Neuron (in vitro differentiated cells): Measurements from ENCODE around the gene L2HGDH.

Experiments used
- H2AFZ ChIP-seq: one replicate; pipeline ENCODE4 v1.6.1; 2013; ENCODE audit warnings: low read depth, mild to moderate bottlenecking, inconsistent platforms, low read length, moderate library complexity
- H3K27me3 ChIP-seq: one replicate; pipeline ENCODE4 v1.6.1; 2013; ENCODE audit warnings: low read length; ENCODE audit not compliant: insufficient read depth
- H3K36me3 ChIP-seq: one replicate; pipeline ENCODE4 v1.6.1; 2013; ENCODE audit warnings: low read length; ENCODE audit not compliant: insufficient read depth
- H3K4me1 ChIP-seq: one replicate; pipeline ENCODE4 v1.6.1; 2013; ENCODE audit warnings: low read length; ENCODE audit not compliant: insufficient read depth
- H3K4me3 ChIP-seq: 2 replicates; pipeline ENCODE4 v1.5.1; 2013; ENCODE audit warnings: mild to moderate bottlenecking, low read length, moderate library complexity
- H3K9me3 ChIP-seq: one replicate; pipeline ENCODE4 v1.6.1; 2013; ENCODE audit warnings: low read length

Gene L2HGDH

DNA sequence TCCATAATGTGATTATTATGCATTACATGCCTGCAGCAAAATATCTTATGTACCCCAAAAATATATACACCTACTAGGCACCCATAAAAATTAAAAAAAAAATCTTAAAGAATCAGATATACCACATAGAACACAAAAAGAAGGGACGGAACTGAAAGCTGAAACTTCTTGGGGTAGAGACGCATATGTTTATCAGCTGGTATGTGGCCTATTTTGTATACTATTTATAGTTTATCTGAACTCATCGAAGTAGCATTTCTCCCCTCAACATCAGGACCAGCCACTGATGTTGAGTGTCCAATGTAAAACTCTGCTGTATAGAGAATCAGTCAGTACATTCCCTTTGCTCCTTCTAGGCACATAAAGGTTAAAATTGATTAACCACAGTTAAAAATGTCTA is 57.8 kb downstream of the L2HGDH start:
- Histone ChIP-seq H3K27me3 (no peaks in the 10 kb centered on the region), H3K4me3 (no peak overlapping the region), H2AFZ (no peak overlapping the region), H3K9me3 (peaks cover 2% of the 10 kb centered on the region), H3K36me3 (peaks cover 7% of the 10 kb centered on the region), H3K4me1 (no peaks in the 10 kb centered on the region)

DNA sequence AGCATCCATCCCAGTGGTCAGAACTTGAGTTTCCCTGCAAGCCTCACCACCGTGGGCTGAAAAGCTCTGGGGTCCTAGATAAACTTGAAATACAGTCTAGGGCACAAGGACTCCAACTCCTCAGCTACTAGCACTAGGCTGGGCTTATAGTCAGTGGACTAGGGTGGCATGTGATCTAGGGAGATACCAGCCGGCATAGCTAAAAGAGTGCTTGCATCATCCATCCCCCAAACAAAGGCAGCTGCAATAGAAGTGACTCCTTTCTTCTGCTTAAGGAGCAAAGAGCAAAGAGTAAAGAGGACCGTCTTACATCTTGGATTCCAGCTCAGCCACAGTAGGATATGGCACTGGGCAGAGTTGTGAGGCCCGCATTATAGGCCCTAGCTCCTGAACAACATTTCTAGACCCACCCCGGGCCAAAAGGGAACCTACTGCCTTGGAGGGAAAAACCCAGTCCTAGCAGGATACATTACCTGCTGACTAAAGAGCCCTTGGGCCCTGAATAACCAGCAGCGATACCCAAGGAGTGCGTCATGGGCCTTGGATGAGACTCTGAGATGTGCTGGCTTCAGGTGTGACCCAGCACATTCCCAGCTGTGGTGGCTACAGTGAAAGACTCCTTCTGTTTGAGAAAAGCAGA is 62.8 kb downstream of the L2HGDH start:
- Histone ChIP-seq H2AFZ (no peak overlapping the region), H3K27me3 (no peaks in the 10 kb centered on the region), H3K9me3 (peaks cover 2% of the 10 kb centered on the region), H3K4me3 (no peak overlapping the region), H3K36me3 (peaks cover 5% of the 10 kb centered on the region), H3K4me1 (no peaks in the 10 kb centered on the region)

DNA sequence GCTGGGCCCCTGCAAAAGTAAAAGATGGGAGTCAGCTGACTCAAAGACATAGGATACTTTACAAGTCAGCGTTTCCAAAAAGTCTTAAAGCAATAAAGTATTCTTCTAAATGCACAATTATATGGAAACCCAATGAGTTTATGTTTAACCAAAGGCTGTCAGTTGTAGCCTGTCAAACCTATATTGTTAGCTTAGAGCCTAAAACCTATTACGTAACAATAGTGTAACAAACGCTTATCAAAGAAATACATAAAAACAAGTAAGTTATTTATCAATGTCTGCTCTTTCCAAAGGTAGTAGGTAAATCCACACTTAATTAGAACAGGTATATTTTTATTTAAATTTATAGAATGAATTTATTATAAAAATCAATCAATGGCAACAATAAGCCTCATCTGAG is 64.8 kb downstream of the L2HGDH start:
- Histone ChIP-seq H3K9me3 (no peaks in the 10 kb centered on the region), H3K4me1 (no peaks in the 10 kb centered on the region), H3K4me3 (no peak overlapping the region), H3K36me3 (peaks cover 6% of the 10 kb centered on the region), H2AFZ (no peak overlapping the region), H3K27me3 (no peaks in the 10 kb centered on the region)

DNA sequence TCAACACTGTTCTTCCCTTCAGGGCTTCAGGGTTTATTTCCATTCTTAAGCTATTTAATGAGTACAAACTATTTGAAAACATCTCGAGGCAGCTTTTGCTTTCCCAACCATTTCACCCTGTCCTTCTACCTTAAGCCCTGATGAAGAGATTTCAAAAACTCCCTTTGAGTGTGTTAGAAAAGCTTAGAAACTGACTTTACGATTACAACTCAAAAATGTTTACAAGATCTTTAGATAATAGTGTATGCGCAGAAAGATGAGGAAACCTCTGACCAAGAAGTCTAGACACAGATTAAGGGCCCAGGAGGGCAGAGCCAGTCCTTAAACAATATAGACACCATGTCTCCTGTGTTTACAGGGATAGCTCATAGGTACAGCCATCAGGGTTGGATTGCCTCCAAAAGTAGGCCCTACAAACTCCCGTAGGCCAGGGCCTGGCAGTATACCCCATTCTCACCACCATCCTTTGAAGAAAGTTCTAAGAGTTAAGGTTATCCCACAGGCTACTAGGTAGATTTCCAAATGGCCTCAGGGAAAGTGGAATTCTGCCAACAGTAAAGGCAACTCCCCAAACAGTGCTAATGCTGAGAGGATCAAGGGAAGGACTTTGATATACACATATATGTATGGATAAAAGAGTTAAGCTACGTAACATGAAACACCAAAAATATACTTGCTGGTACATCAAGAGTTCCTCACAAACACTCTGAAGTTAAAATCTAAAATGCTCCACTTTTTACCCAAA is 69.3 kb downstream of the L2HGDH start:
- Histone ChIP-seq H2AFZ (no peak overlapping the region), H3K4me1 (no peaks in the 10 kb centered on the region), H3K27me3 (no peaks in the 10 kb centered on the region), H3K36me3 (peaks cover 6% of the 10 kb centered on the region), H3K4me3 (no peak overlapping the region), H3K9me3 (no peaks in the 10 kb centered on the region)

DNA sequence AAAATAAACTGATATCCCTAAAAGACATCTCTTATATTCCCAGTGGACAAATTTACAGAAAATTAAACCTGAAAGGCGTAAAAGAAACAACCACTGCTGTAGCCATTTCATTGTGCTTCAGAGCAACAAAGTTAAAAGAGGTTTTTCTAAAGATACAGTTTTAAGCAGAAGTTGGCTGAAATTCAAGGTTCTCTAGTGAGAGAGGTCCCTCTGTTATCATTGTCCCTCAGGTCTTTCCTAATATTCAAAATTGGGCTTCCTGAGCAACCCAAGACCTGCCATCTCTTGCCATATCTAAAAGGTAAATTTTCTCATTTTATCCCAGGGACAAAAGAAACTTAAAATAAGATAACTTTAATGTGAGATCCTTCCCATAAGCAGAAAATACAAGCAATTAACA is 69.9 kb downstream of the L2HGDH start:
- Histone ChIP-seq H3K4me1 (no peaks in the 10 kb centered on the region), H3K36me3 (peaks cover 6% of the 10 kb centered on the region), H3K27me3 (no peaks in the 10 kb centered on the region), H2AFZ (no peak overlapping the region), H3K4me3 (no peak overlapping the region), H3K9me3 (no peaks in the 10 kb centered on the region)

DNA sequence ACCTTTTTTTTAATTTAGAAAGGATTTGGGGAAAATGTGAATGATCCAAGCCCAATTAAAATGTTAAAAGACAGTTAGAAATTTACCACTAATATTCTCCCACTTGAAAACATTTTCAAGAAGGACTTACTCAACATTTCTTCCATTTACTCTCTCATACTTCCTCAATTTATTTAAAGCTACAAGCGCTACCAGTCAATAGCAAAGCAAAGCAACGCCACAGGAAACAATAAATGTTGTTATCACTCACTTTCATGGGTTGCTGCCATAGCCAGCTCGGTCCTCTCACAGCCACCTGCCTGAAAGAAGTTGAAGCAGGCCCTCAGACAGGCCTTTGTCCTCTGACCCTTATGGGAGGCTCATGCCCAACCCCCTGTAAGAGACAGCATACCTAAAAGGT is 74.6 kb downstream of the L2HGDH start:
- Histone ChIP-seq H3K36me3 (no peaks in the 10 kb centered on the region), H3K4me3 (no peak overlapping the region), H3K4me1 (peaks cover 3% of the 10 kb centered on the region), H2AFZ (no peak overlapping the region), H3K27me3 (no peaks in the 10 kb centered on the region), H3K9me3 (no peaks in the 10 kb centered on the region)

DNA sequence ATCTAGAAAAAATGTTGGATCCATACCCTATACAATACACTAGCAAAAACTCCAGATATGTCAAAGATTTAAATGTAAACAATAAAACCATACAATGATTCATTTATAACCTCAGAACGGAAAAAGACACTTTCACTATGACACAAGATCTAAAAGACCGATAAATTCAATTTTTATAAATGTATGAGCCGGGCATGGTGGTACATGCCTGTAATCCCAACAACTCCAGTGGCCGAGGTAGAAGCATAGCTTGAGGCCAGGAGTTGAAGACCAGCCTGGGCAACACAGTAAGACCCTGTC is 78.1 kb downstream of the L2HGDH start:
- Histone ChIP-seq H3K4me1 (peaks cover 14% of the 10 kb centered on the region), H3K27me3 (no peaks in the 10 kb centered on the region), H3K4me3 (no peak overlapping the region), H3K36me3 (no peaks in the 10 kb centered on the region), H2AFZ (no peak overlapping the region), H3K9me3 (no peaks in the 10 kb centered on the region)

DNA sequence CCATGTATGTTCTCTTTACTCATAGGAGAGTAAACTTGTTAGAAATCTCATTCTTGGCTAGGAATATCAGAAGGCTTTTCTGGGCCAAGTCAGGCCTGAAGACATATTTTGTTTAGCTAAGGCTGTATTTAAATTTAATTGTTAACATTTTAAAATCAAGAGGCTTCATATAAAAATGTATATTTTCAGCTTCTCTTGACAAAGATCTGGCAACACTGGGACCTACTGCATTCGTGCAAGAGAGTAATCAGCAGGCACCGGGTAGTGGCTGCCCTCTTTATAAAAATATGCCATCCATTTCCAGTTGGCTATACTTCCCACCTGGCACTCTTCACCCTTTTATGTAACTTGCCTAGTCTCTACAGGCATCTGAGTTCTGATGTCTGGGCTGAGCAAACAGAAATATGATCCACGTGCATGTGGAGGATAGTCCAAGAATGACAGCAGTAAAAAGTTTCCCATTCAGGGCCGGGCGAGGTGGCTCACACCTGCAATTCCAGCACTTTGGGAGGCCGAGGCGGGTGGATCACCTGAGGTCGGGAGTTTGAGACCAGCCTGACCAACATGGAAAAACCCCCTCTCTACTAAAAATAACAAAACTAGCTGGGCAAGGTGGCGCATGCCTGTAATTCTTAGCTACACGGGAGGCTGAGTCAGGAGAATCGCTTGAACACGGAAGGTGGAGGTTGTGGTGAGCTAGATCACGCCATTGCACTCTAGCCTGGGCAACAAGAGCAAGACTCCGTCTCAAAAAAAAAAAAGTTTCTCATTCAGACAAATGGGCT is 78.7 kb downstream of the L2HGDH start:
- H3K4me1 ChIP-seq: peaks cover 14% of the 10 kb centered on the region
- H2AFZ ChIP-seq: no peak overlapping the region
- peaks cover 2% of the 10 kb centered on the region for H3K9me3 ChIP-seq
- H3K4me3 ChIP-seq: no peak overlapping the region
- no peaks in the 10 kb centered on the region for H3K27me3 ChIP-seq
- no peaks in the 10 kb centered on the region for H3K36me3 ChIP-seq

DNA sequence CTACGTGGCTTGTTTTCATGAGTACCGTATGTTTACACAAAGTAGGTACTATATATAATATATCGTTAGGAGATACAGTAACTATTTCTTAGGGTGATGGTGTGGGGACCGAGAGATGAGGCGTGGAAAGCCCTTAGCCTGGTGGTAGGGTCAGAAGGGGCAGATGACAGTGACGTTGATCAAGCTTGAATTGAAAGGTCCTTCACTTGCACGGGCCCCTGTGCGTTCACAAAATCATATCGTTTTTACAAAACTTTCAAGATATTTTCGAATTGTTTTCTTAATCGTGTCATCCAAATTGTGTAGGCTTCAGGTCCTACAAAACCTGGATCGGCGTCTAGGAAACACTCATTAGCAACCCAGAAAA is 79.8 kb downstream of the L2HGDH start:
- peaks cover 14% of the 10 kb centered on the region for H3K4me1 ChIP-seq
- H2AFZ ChIP-seq: peak overlapping the region; percentile 94
- H3K9me3 ChIP-seq: peaks cover 2% of the 10 kb centered on the region
- H3K36me3 ChIP-seq: no peaks in the 10 kb centered on the region
- H3K4me3 ChIP-seq: peak overlapping the region; percentile 87
- H3K27me3 ChIP-seq: no peaks in the 10 kb centered on the region

DNA sequence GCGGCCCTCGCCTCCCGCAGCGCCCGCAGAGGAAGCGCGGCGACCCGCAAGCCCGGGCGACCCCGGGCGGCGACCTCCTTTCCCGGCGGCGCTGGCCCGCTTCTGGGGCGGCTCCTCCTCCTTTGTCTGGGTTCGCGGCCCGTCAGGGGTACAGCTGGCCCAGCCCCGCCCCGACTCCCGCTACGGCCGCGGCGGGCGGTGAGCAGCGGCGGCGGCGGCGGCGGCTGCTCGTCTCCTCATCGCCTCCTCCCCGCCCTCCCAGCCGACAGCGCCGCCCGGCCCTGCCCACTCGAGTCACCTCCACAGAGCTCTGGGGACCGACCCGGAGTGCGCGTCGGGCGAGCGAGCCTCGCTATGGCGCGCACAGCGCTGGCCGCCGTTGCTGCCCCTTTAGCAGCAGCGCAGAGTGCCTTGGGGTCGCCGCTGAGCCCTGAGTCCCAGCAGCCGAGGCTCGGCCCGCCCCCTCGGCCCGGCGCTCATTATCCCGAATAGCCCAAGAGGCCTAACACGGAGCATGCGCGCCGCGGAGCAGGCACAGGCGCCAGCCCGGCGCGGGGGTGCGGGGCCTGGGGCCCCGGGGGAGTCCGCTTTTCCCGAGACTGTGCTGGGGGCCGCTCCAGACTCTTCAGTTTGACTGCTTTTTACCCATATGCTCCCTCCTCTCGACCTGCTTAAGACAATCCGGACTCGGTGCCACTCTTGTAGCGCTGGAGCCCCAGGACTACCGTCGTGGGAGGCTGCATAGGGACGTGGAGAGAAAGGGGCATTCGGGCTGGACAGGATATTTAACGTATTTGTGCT is 80.4 kb downstream of the L2HGDH start, which contains the start of gene SOS2:
SOS2 (minus strand) TSS at position 104 of the 801 bp plus-strand sequence. CDS start 295 bp downstream, outside the sequence.
- peaks cover 2% of the 10 kb centered on the region for H3K9me3 ChIP-seq

DNA sequence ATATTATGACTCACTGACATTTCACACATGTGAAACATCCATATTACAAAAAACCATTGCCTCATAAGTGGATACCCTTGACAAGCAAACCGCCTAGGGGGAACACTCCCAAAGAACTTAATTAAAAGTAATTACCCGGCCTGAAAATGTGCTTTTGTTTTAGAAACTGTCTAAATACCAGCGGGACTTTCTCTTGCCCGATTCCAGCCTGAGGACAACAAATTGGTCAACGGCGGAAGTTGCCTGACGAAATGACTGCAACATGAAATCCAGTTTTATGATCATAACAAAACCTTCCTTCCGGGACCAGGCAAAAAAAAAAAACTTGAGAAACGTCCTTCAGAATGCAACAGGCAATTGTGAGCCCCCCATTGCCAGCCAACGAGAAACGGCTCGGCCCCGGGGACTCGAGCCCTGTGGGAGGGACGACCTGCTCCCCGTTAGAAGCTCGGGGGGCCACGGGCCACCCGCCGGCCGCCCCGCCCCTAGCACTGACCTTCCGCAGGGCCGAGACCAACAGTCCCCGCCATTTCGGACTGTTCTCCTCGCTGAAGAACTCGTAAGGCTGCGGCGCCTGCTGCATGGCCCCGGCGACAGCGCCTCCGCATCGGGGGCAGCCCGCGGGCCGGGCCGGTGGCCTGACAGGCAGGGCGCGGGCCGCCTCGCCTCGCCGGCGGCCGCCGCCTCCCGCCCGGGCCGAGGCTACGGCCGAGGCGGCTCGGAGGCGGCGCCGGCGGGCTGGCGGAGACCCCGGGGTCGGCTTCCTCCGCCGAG is 81.1 kb downstream of the L2HGDH start:
- Histone ChIP-seq H3K36me3 (no peaks in the 10 kb centered on the region), H3K9me3 (peaks cover 2% of the 10 kb centered on the region), H3K4me1 (peaks cover 14% of the 10 kb centered on the region), H3K4me3 (peak overlapping the region; percentile 87), H3K27me3 (no peaks in the 10 kb centered on the region), H2AFZ (peak overlapping the region; percentile 92)

More for the DNA sequence above, 80.4 kb downstream of the L2HGDH start, which contains the start of gene SOS2:
- Histone ChIP-seq H3K4me1 (peaks cover 14% of the 10 kb centered on the region), H3K27me3 (no peaks in the 10 kb centered on the region), H2AFZ (peak within 1 kb of the TSS; percentile 94), H3K36me3 (no peaks in the 10 kb centered on the region), H3K4me3 (peak within 1 kb of the TSS; percentile 87)

DNA sequence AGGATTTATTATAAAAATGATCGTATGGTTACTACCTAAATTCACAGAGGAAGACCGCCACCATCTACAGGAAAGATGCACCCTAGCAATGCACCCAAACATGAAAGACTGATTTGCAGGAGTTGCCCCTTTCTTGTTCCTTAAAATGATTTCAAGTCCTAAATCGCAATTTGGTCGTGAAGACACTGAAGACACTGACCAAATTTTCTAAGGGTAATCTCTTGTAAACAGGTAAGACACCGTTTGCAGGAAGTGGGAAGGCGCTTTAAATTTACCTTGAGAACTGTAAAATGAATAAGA is 81.7 kb downstream of the L2HGDH start:
- H3K27me3 ChIP-seq: no peaks in the 10 kb centered on the region
- no peaks in the 10 kb centered on the region for H3K36me3 ChIP-seq
- peak overlapping the region; percentile 92 for H2AFZ ChIP-seq
- peaks cover 2% of the 10 kb centered on the region for H3K9me3 ChIP-seq
- H3K4me1 ChIP-seq: peaks cover 14% of the 10 kb centered on the region
- H3K4me3 ChIP-seq: peak overlapping the region; percentile 87
